HL-60 (cell line): ENCODE data around the gene GGA3.

Experiments
- POLR2AphosphoS5 ChIP-seq: IDR thresholded peaks from 2 replicates; pipeline ENCODE4 v1.6.1; 2012; ENCODE audit warnings: low read depth
- TF ChIP-seq, protein P1 (sequence below): IDR thresholded peaks from one replicate; pipeline ENCODE4 v1.5.1; 2011; ENCODE audit warnings: low read length, control low read depth, inconsistent platforms; ENCODE audit not compliant: insufficient read depth

DNA sequence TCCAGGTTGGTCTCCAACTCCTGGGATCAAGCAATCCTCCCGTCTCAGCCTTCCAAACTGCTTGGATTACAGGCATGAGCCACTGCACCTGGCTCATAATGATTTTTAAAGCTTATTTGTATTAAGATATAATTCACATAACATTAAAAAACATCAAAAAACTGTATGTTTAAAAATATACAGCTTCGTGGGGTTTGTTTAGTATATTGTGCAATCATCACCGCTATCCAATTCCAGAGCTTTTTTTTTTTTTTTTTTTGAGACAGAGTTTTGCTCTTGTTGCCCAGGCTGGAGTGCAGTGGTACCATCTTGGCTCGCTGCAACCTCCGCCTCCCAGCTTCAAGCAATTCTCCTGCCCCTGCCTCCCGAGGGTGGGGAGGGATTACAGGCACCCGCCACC is 38.9 kb upstream of the GGA3 start:
- TF ChIP-seq, protein P1, sequence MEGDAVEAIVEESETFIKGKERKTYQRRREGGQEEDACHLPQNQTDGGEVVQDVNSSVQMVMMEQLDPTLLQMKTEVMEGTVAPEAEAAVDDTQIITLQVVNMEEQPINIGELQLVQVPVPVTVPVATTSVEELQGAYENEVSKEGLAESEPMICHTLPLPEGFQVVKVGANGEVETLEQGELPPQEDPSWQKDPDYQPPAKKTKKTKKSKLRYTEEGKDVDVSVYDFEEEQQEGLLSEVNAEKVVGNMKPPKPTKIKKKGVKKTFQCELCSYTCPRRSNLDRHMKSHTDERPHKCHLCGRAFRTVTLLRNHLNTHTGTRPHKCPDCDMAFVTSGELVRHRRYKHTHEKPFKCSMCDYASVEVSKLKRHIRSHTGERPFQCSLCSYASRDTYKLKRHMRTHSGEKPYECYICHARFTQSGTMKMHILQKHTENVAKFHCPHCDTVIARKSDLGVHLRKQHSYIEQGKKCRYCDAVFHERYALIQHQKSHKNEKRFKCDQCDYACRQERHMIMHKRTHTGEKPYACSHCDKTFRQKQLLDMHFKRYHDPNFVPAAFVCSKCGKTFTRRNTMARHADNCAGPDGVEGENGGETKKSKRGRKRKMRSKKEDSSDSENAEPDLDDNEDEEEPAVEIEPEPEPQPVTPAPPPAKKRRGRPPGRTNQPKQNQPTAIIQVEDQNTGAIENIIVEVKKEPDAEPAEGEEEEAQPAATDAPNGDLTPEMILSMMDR = no peak
- no peak for TF ChIP-seq POLR2AphosphoS5
